ENCODE data around the gene IMPDH1. TPM values are rescaled to one million over a fixed set of nuclear protein-coding genes. Genes with fewer than 3 reads are reported as not detected.

IMPDH1 gene
- total RNA-seq, 1 experiment from 2014 or later: 119 TPM

DNA sequence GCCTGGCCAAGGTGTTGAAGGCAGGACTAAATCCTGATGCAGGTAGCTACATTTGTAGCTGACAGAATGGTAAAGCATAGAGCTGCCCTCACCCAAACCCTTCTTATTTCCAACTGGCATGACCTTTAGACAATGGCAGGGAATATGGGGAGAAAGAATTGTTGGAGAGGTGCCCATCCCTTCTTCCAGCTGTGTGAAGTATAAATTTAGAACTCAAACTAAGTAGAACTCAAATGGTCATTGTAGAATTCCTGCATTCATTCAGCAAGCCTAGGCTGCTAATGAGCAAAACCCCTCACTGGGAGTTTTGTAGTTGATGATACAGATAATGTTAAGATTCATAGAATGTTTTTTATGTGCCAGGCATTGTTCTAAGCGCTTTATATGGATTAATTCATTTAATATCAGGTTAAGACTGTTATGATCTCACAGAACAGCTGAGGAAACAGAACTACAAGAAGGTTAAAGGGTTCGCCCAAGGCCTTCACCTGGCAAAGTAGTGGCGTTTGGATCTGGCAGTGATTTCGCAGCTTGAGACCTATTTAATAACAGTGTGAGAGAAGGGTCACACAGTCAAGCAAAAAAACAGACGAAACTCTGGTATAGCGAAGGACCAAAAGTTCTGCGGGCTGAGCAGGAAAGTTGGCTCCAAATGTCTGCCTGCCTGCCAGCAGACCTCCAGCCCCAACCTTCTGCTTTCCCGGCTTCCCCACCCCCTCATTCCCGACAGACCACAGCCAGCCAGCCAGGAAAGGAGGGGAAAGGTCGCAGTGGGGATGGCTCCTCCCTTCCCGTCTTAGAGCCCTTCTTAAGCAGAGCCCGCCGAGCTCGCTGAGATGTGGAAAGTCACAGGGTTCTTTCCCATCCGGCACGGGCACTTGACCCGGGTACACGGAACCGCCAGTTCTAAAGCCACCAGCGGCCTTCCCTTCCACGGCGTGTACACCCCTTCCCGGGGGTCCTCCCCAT, 44.3 kb upstream of the IMPDH1 start:
- H3K79me2 ChIP-seq (ENCODE audit: low read depth): peaks cover 33% of the 10 kb centered on the region
- peaks cover 29% of the 10 kb centered on the region for H3K4me1 ChIP-seq (replicated peaks; ENCODE audit: insufficient read depth)
- ChIA-PET POLR2A (ENCODE audit: unreplicated experiment) (no interaction called here), CTCF (no interaction called here)
- no peak overlapping the region for H2AFZ ChIP-seq
- H3K9me3 ChIP-seq (ENCODE audit: insufficient read depth, low read depth): no peaks in the 10 kb centered on the region
- peaks cover 25% of the 10 kb centered on the region for H3F3A ChIP-seq (ENCODE audit: insufficient read depth, low read depth)
- H3K9me2 ChIP-seq (ENCODE audit: insufficient read depth): no peaks in the 10 kb centered on the region
- H3K27me3 ChIP-seq (ENCODE audit: insufficient read depth, low read depth): no peaks in the 10 kb centered on the region
- peak overlapping the region; percentile 86; the same call in 1 of the 2 replicates for H3K4me2 ChIP-seq
- no peak overlapping the region for H3K27ac ChIP-seq
- H4K20me1 ChIP-seq (ENCODE audit: insufficient read depth): no peaks in the 10 kb centered on the region; the same call in 1 of the 2 replicates
- H3K4me3 ChIP-seq: no peak overlapping the region; the same call in 1 of the 2 replicates
- intact Hi-C loops (cut with micrococcal nuclease; ENCODE audit: unreplicated experiment): no loop called here
- BruUV-seq (replicated peaks): no TSS peak
- H3K36me3 ChIP-seq (ENCODE audit: low read depth): peaks cover 11% of the 10 kb centered on the region
- no peak for TF ChIP-seq EZH2 (IDR thresholded peaks at IDR 0.05; ENCODE audit: low read depth)
- TF ChIP-seq, protein P1, sequence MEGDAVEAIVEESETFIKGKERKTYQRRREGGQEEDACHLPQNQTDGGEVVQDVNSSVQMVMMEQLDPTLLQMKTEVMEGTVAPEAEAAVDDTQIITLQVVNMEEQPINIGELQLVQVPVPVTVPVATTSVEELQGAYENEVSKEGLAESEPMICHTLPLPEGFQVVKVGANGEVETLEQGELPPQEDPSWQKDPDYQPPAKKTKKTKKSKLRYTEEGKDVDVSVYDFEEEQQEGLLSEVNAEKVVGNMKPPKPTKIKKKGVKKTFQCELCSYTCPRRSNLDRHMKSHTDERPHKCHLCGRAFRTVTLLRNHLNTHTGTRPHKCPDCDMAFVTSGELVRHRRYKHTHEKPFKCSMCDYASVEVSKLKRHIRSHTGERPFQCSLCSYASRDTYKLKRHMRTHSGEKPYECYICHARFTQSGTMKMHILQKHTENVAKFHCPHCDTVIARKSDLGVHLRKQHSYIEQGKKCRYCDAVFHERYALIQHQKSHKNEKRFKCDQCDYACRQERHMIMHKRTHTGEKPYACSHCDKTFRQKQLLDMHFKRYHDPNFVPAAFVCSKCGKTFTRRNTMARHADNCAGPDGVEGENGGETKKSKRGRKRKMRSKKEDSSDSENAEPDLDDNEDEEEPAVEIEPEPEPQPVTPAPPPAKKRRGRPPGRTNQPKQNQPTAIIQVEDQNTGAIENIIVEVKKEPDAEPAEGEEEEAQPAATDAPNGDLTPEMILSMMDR (conservative IDR thresholded peaks at IDR 0.05): no peak
- no peak for DNase-seq

DNA sequence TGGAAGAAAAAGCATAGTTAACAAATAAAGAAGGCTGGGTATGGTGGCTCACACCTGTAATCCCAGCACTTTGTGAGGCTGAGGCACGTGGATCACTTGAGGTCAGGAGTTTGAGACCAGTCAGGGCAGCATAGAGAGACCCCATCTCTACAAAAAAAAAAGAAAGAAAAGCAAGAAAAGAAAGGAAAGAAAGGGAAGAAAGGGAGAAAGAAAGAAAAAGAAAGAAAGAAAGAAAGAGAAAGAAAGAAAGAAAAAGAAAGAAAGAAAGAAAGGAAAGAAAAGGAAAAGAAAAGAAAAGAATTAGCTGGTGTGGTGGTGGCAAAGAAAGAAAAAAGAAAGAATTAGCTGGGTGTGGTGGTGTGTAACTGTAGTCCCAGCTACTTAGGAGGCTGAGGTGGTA, 42.8 kb upstream of the IMPDH1 start:
- Histone ChIP-seq H3K4me2 (no peak overlapping the region), H3K9me3 (ENCODE audit: insufficient read depth, low read depth) (no peaks in the 10 kb centered on the region), H3K79me2 (ENCODE audit: low read depth) (peaks cover 18% of the 10 kb centered on the region), H3K4me1 (replicated peaks; ENCODE audit: insufficient read depth) (peaks cover 25% of the 10 kb centered on the region), H3K27ac (no peak overlapping the region), H3K9me2 (ENCODE audit: insufficient read depth) (no peaks in the 10 kb centered on the region), H3F3A (ENCODE audit: insufficient read depth, low read depth) (peaks cover 10% of the 10 kb centered on the region; the same call in 1 of the 2 replicates), H3K36me3 (ENCODE audit: low read depth) (peaks cover 6% of the 10 kb centered on the region; the same call in 1 of the 2 replicates), H3K4me3 (no peak overlapping the region), H3K27me3 (ENCODE audit: insufficient read depth, low read depth) (no peaks in the 10 kb centered on the region), H4K20me1 (ENCODE audit: insufficient read depth) (no peaks in the 10 kb centered on the region), H2AFZ (no peak overlapping the region)
- no TSS peak for BruUV-seq (replicated peaks)
- POLR2A ChIA-PET (ENCODE audit: unreplicated experiment): interaction anchor here (0.8 kb wide), 1 partner anchor 11 kb away, joined by 14 read pairs; no protein-coding TSS in a partner anchor
- DNase-seq: no peak
- CTCF ChIA-PET: no interaction called here
- intact Hi-C loops (cut with micrococcal nuclease; ENCODE audit: unreplicated experiment): no loop called here
- no peak for TF ChIP-seq EZH2 (IDR thresholded peaks at IDR 0.05; ENCODE audit: low read depth)
- TF ChIP-seq, protein P1 (conservative IDR thresholded peaks at IDR 0.05): no peak

DNA sequence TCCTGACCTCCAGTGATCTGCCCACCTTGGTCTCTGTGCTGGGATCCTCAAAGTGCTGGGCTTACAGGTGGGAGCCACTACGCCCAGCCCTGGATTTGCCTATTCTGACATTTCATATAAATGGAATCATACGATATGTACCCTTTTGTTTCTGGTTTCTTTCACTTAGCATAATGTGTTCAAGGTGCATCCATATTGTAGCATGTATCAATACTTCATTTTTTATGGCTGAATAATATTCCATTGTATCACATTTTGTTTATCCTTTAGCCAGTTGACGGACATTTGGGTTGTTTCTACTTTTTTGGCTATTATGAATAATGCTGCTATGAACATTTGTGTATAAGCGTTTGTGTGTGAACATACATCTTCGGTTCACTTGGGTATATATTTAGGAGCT, 41.1 kb upstream of the IMPDH1 start:
- peaks cover 1% of the 10 kb centered on the region for H3K79me2 ChIP-seq (ENCODE audit: low read depth)
- no peaks in the 10 kb centered on the region for H3K9me3 ChIP-seq (ENCODE audit: insufficient read depth, low read depth)
- H3K4me3 ChIP-seq: no peak overlapping the region
- BruUV-seq (replicated peaks): no TSS peak
- H3K9me2 ChIP-seq (ENCODE audit: insufficient read depth): no peaks in the 10 kb centered on the region
- ChIA-PET CTCF (no interaction called here), POLR2A (ENCODE audit: unreplicated experiment) (no interaction called here)
- H4K20me1 ChIP-seq (ENCODE audit: insufficient read depth): no peaks in the 10 kb centered on the region
- H2AFZ ChIP-seq: no peak overlapping the region
- intact Hi-C loops (cut with micrococcal nuclease; ENCODE audit: unreplicated experiment): no loop called here
- no peak overlapping the region for H3K4me2 ChIP-seq
- 0 out of 2 replicates have a peak, but pooled peaks cover 15% of the 10 kb centered on the region for H3K4me1 ChIP-seq (replicated peaks; ENCODE audit: insufficient read depth)
- no peak for TF ChIP-seq EZH2 (IDR thresholded peaks at IDR 0.05; ENCODE audit: low read depth)
- TF ChIP-seq, protein P1 (conservative IDR thresholded peaks at IDR 0.05): no peak
- H3K27me3 ChIP-seq (ENCODE audit: insufficient read depth, low read depth): no peaks in the 10 kb centered on the region
- no peak overlapping the region for H3K27ac ChIP-seq
- peaks cover 3% of the 10 kb centered on the region; the same call in 1 of the 2 replicates for H3F3A ChIP-seq (ENCODE audit: insufficient read depth, low read depth)
- no peak for DNase-seq
- no peaks in the 10 kb centered on the region for H3K36me3 ChIP-seq (ENCODE audit: low read depth)

All from PC-9 (cell line).